ENCODE data around the gene PEX7. TPM values are rescaled to one million over a fixed set of nuclear protein-coding genes. Genes with fewer than 3 reads are reported as not detected.

PEX7 gene, protein sequence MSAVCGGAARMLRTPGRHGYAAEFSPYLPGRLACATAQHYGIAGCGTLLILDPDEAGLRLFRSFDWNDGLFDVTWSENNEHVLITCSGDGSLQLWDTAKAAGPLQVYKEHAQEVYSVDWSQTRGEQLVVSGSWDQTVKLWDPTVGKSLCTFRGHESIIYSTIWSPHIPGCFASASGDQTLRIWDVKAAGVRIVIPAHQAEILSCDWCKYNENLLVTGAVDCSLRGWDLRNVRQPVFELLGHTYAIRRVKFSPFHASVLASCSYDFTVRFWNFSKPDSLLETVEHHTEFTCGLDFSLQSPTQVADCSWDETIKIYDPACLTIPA
- total RNA-seq (10 to 100 TPM; 10.1 to 20.6 (median 16.9) TPM), polyA plus RNA-seq (1 to 10 TPM; 2.9 to 5.6 TPM)
- long read RNA-seq, donor 1, transcript PEX7-201 (10 exons, 1,464 nt) = major isoform, 5 of 5 reads
- long read RNA-seq, donor 1, partial matches to known transcripts = 0 of 5 reads
- long read RNA-seq, donor 1, other reads (novel, unspliced or antisense) = 0 of 5 reads
- long read RNA-seq, donor 2, transcript PEX7-201 (10 exons, 1,464 nt) = major isoform, 13 of 17 reads
- long read RNA-seq, donor 2, partial matches to known transcripts = 0 of 17 reads
- long read RNA-seq, donor 2, other reads (novel, unspliced or antisense) = 3 of 17 reads
- long read RNA-seq, donor 3, transcript PEX7-201 (10 exons, 1,464 nt) = major isoform, 9 of 9 reads
- long read RNA-seq, donor 3, partial matches to known transcripts = 0 of 9 reads
- long read RNA-seq, donor 3, other reads (novel, unspliced or antisense) = 0 of 9 reads

DNA sequence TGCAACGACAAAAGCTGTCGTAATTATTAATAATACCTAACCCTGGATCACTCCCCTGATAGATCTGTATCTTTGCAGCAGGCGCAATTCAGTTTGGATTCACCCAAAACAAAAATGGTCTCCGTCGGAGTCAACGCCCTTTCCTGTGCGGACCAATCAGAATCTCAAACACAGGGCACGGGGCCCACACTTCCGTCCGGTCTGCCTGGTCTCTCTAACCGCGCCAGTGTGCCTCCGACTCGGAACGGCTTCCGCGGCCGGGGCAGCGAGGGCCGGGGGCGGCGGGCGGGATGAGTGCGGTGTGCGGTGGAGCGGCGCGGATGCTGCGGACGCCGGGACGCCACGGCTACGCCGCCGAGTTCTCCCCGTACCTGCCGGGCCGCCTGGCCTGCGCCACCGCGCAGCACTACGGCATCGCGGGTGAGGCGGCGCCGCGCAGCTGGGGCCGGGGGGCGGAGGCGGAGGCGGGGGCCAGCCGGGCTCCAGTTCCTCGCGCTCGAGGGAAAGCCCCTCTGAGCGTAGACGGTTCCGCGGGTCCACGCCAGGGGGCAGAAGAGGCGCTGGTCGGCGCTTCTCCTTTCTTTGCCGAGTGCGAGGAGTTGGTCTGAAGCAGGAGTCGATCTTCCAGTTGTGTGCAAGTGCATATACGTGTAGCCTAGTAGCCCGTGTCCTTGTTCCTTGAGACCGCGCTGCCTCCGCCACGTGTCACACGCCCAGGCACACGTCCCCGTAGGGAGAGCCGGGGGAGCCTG lies at the start of gene PEX7:
PEX7 (plus strand) TSS at position 217 of the 752 bp plus-strand sequence; CDS start at position 291, 74 bp downstream.
- Histone ChIP-seq H3K4me1 (peaks cover 4 to 47% (median 17%) of the 10 kb centered on the region in 9 donors), H3K27ac (peak within 1 kb of the TSS; percentile 84 to 98 (median 93)), H3K27me3 (no peaks in the 10 kb centered on the region), H3K4me3 (peak within 1 kb of the TSS; percentile 34 to 82 (median 70)), H3K9me3 (no peaks in the 10 kb centered on the region), H3K36me3 (peaks cover 0 to 21% (median 0%) of the 10 kb centered on the region in 9 donors)
- DNase-seq (peak; percentile 88 to 93), ATAC-seq (peak; percentile 93 to 98 (median 95))
- 0 to 1% methylated on average over 75 to 78 of the region's 78 CpGs for WGBS, 2 donors
- TF ChIP-seq, protein P1, sequence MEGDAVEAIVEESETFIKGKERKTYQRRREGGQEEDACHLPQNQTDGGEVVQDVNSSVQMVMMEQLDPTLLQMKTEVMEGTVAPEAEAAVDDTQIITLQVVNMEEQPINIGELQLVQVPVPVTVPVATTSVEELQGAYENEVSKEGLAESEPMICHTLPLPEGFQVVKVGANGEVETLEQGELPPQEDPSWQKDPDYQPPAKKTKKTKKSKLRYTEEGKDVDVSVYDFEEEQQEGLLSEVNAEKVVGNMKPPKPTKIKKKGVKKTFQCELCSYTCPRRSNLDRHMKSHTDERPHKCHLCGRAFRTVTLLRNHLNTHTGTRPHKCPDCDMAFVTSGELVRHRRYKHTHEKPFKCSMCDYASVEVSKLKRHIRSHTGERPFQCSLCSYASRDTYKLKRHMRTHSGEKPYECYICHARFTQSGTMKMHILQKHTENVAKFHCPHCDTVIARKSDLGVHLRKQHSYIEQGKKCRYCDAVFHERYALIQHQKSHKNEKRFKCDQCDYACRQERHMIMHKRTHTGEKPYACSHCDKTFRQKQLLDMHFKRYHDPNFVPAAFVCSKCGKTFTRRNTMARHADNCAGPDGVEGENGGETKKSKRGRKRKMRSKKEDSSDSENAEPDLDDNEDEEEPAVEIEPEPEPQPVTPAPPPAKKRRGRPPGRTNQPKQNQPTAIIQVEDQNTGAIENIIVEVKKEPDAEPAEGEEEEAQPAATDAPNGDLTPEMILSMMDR (IDR thresholded peaks at IDR 0.05) = peak; percentile 48 to 82 (median 70)
- intact Hi-C loops (cut with DNase I) = no loop called here

DNA sequence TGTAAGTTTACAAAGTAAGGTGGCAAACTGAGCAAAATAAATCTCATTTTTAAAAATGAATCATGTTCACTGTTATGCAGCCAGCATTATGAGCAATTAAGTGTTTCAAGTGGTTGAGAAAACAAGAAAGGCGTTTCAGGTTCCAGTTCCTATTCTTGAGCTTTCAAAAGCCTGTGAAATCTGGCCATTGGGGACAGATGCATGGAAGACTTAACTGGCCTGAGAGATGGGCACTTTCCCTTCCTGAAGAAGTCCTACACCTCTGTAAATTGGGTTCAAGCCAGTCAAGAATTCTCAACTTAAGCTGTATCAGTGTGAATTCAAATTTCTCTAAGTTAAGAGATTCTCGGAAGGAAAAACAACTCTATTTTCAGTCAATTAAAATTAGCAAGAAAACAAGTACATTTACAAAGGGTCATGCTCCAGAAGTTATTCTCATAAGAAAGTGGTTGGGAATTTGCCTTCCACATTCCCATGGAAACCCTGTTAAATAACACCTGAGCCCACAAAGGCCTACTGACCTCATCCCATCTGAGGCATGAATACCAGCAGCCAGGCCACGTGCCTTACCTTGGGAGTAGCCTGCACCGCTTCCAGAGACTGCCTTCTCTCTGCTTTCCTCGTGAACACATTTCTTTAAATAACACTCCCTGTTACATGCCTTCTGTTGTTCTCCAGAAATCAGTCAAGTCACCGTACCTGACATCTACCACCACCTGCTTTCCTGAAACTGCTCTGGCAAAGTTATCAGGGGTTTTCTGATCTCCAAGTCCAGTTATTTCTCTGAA lies 49.5 kb upstream of the PEX7 start:
- WGBS, 2 donors = 51 to 59% methylated on average over 6 of the region's 6 CpGs
- Histone ChIP-seq H3K36me3 (no peaks in the 10 kb centered on the region), H3K9me3 (no peaks in the 10 kb centered on the region), H3K27ac (peak overlapping the region in 8 of 10 donors; percentile 47 to 67 (median 55)), H3K4me1 (peaks cover 0 to 64% (median 49%) of the 10 kb centered on the region in 9 donors), H3K27me3 (no peaks in the 10 kb centered on the region), H3K4me3 (no peak overlapping the region)
- intact Hi-C loops (cut with DNase I) = loop anchor here in 2 of 10 donors (1.0 kb wide), 2 partner anchors 15 to 29 kb away; no protein-coding TSS in a partner anchor
- TF ChIP-seq, protein P1 (IDR thresholded peaks at IDR 0.05) = no peak
- peak in 7 of 8 donors; percentile 49 to 87 (median 76) for ATAC-seq
- peak in 1 of 2 donors; percentile 38 for DNase-seq

DNA sequence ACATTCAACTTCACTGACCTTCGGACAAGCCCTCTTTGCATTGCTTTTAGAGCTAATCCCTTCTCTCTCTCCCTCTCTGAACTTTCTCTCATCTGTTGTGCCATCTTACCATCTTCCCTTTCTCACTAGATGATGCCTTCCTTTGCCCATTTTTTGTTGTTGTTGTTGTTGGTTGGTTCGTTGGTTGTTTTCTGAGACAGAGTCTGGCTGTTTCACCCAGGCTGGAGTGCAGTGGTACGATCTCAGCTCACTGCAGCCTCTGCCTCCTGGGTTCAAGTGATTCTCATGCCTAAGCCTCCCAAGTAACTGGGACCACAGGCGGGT lies 49.0 kb upstream of the PEX7 start:
- no peaks in the 10 kb centered on the region for H3K9me3 ChIP-seq
- peak overlapping the region in 8 of 10 donors; percentile 47 to 67 (median 55) for H3K27ac ChIP-seq
- TF ChIP-seq, protein P1 (IDR thresholded peaks at IDR 0.05) = no peak
- H3K27me3 ChIP-seq = no peaks in the 10 kb centered on the region
- peaks cover 0 to 59% (median 49%) of the 10 kb centered on the region in 9 donors for H3K4me1 ChIP-seq
- WGBS, 2 donors = 90% methylated on average over 4 of the region's 4 CpGs
- intact Hi-C loops (cut with DNase I) = loop anchor here in 2 of 10 donors (1.0 kb wide), 2 partner anchors 15 to 29 kb away; no protein-coding TSS in a partner anchor
- H3K36me3 ChIP-seq = no peaks in the 10 kb centered on the region
- no peak for DNase-seq
- no peak for ATAC-seq
- H3K4me3 ChIP-seq = no peak overlapping the region

Measured in heart right ventricle (tissue), 16 donors.